Skeletal muscle tissue (tissue), 4 donors: ENCODE measurements around the gene INPP4A. TPM values are rescaled to one million over a fixed set of nuclear protein-coding genes. Genes with fewer than 3 reads are reported as not detected.

Source experiments
- H3K27ac ChIP-seq: one replicate; pipeline ENCODE4 v1.7.0; 2013; ENCODE audit warnings: mild to moderate bottlenecking, low read depth, low read length, inconsistent platforms
- H3K27me3 ChIP-seq, 3 donors: one replicate each; pipeline ENCODE4 v1.7.0; 2013; ENCODE audit warnings: low read length in 3 of 3; ENCODE audit not compliant: control insufficient read depth in 3 of 3, insufficient read depth in 3 of 3
- H3K36me3 ChIP-seq, 3 donors: one replicate each; pipeline ENCODE4 v1.7.0; 2013; ENCODE audit warnings: low read length in 3 of 3; ENCODE audit not compliant: control insufficient read depth in 3 of 3, insufficient read depth in 3 of 3
- H3K4me1 ChIP-seq, 3 donors: one replicate each; pipeline ENCODE4 v1.7.0; 2013; ENCODE audit warnings: low read length in 3 of 3, mild to moderate bottlenecking in 3 of 3; ENCODE audit not compliant: control insufficient read depth in 3 of 3, insufficient read depth in 3 of 3
- H3K4me3 ChIP-seq, 3 donors: one replicate each; pipeline ENCODE4 v1.7.0; 2013; ENCODE audit warnings: low read length in 3 of 3
- H3K9ac ChIP-seq, 3 donors: one replicate each; pipeline ENCODE4 v1.7.0; 2013; ENCODE audit warnings: low read length in 3 of 3, mild to moderate bottlenecking in 3 of 3, moderate library complexity in 2 of 3, low read depth in 1 of 3
- H3K9me3 ChIP-seq, 3 donors: one replicate each; pipeline ENCODE4 v1.7.0; 2013; ENCODE audit warnings: low read length in 3 of 3; ENCODE audit not compliant: control insufficient read depth in 3 of 3
- total RNA-seq: library from RNA; depleted of rRNA; stranded (reverse); fragments of >200 nt; gene quantifications from one replicate; pipeline ENCODE4 v1.2.3, GENCODE V29; 2014
- donor health status: Osteomylitis.

The INPP4A gene
- total RNA-seq, 1 donor from 2014 or later, result 12.5 TPM

DNA sequence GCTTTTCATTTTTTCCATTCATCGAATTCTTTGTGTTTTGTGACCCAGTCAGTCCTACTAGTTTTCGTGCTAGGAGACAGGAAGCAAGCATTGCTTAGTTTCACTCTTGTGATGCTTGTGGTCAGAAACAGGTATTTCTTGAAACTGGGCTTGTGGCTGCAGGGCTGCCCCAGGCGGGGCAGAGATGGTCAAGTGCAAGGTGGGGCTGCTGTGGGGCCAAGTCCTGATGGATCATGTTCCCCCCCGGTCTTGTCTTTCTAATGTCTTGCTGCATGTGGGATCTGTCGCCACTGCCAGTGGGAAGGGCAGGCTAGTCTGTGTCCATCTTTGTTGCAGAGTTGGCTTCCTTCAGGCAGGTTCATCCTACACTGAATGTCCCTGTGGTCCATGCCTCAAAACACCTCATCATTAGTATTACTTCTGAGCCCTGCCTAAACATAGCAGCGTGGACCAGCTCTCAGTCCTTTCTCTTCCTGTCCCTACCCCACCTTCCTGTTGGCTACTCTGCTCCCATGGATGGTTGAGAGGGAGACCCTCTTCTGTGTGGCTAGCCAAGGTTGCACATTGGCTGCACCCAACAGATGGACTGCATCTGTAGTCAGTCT, 38.7 kb downstream of the INPP4A start:
- Histone ChIP-seq H3K36me3 (no peaks in the 10 kb centered on the region), H3K9me3 (no peaks in the 10 kb centered on the region), H3K27ac (no peak overlapping the region), H3K9ac (no peak overlapping the region), H3K4me1 (peaks cover 31 to 37% (median 34%) of the 10 kb centered on the region in 3 donors), H3K4me3 (no peak overlapping the region), H3K27me3 (no peaks in the 10 kb centered on the region)

DNA sequence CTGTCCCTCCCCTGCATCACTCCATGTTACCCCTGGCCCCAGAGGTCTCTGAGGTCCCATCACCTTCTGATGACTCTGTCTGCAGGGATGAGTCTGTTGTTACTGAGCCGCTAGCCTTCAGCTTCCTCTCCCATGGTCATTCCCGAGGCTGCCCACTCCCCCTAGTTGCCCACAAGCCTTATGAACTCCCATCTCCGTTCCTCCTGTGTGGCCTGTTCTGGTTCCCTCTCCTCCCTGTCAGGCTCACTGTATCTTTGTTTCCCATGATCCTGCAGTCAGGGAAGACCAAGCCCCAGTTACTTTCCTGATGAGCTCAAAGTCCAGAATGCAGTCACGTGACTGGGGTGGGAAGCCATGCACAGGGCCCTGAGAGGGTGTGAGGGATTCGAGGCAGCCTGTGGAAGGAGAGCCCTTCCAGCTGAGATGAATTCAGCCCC, 39.5 kb downstream of the INPP4A start:
- Histone ChIP-seq H3K4me1 (peaks cover 29 to 36% (median 33%) of the 10 kb centered on the region in 3 donors), H3K9ac (no peak overlapping the region), H3K27me3 (no peaks in the 10 kb centered on the region), H3K36me3 (no peaks in the 10 kb centered on the region), H3K4me3 (no peak overlapping the region), H3K9me3 (no peaks in the 10 kb centered on the region), H3K27ac (no peak overlapping the region)

DNA sequence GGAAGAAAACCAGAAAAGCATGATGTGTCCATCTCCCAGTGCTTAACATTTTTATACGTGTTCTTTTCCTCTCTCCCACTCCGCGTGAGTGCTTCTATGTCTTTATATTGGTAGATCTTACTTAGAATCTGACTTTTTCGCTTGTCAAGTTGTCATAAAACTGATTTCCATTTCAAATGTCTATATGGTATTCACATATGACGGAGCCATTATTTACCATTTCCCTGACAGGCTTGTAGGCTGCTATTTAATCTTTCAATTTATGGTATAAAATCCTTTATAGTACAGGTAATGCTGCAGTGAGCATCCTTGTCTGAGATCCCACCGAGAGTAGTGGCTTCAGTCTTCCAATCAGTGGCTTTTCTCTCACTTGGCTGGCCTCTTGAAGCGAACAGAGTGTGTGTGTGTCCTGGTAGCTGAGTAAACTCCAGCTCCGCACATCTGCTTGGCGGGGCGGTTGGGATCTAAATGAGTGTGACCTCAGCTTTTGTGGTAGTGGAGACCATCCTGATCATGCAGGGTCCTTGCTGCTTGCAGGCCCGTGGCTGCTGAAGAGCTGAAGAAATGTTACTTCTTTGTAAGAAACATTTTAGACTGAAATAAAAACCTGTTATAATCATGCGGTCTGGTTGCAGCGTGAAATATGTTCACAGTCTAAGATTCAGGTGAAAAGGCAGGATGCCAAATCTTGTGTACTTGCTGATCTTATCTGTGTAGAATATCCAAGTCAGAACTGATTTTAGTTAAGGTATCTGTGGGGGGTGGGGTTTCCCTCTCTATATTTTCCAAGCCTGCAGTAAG, 40.2 kb downstream of the INPP4A start:
- Histone ChIP-seq H3K27me3 (no peaks in the 10 kb centered on the region), H3K4me1 (peaks cover 26 to 33% (median 32%) of the 10 kb centered on the region in 3 donors), H3K36me3 (no peaks in the 10 kb centered on the region), H3K4me3 (no peak overlapping the region), H3K9me3 (no peaks in the 10 kb centered on the region), H3K27ac (no peak overlapping the region), H3K9ac (no peak overlapping the region)

DNA sequence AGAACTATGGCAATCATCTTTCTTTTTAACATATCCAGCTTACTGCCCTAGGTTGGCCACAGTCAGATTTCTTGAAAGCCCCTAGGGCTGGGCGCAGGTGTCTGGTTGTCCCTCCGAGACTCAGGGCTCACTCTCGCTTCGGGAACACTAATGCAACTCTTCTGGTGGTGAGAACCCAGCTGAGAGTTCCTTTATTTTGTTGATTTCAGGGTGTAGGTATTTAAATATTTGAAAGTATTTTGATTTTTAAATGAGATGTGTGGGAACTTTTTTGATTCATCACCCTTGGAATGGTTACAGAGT, 40.7 kb downstream of the INPP4A start:
- Histone ChIP-seq H3K36me3 (no peaks in the 10 kb centered on the region), H3K27ac (no peak overlapping the region), H3K9me3 (no peaks in the 10 kb centered on the region), H3K4me1 (peaks cover 26 to 35% (median 32%) of the 10 kb centered on the region in 3 donors), H3K4me3 (no peak overlapping the region), H3K9ac (no peak overlapping the region), H3K27me3 (no peaks in the 10 kb centered on the region)

DNA sequence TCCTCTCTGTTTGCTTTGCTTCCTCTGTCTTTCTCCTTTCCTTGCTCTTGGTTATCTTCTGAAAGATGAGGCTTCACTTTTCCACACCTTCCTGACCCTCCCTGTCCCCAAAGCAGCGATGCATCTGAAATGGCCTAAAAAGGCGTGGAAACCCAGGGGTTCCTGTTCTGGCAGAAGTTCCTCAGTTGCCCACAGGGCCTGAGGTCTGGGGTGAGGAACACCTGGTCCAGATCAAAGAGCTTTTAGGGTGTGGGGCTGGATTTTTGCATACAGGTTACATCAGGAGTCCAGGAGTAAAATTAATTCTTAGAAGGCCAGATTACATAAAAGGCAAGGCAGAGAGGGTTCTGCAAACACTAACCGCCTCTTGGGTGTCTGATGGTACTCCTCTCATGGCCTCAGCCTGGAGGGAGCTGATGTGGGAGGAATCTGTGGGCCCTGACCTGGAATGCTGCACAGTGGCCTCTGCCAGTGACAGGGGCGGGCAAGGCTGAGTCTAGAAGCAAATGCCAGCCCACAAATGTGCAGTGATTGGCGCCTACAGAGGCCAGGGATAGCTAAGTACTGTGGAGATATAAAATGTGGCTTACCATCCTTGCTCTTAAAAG, 41.8 kb downstream of the INPP4A start:
- Histone ChIP-seq H3K27me3 (no peaks in the 10 kb centered on the region), H3K4me3 (no peak overlapping the region), H3K9me3 (no peaks in the 10 kb centered on the region), H3K36me3 (no peaks in the 10 kb centered on the region), H3K9ac (no peak overlapping the region), H3K27ac (no peak overlapping the region), H3K4me1 (peaks cover 23 to 37% (median 31%) of the 10 kb centered on the region in 3 donors)

DNA sequence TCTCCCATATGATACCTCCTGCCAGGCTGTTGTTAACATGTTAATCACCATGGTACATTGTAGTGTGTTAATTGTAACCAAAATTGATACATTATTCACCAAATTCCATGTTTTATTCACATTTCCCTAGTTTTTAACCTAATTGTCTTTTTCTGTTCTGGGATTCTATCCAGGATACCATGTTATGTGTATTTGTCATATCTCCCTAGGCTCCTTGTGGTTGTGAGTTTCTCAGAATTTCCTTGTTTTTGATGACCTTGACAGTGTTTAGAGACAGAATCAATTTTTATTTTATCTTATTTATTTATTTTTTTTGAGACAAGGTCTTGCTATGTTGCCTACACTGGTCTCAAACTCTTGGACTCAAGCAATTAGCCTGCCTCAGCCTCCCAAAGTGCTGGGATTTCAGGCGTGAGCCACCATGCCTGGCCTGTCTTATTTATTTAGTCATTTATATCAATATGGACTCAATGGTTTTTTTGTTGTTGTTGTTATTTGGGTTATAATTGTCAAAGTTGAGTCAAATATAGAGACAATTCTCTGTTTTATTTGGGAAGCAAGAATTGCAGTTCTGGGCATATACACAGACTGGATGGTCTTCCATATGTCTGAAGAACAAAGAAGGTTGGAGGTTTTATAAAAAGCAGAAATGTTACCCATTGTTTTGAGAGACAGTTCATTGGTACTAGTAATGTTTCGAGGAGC, 42.6 kb downstream of the INPP4A start:
- Histone ChIP-seq H3K4me3 (no peak overlapping the region), H3K9me3 (no peaks in the 10 kb centered on the region), H3K27ac (no peak overlapping the region), H3K4me1 (peaks cover 23 to 37% (median 29%) of the 10 kb centered on the region in 3 donors), H3K36me3 (no peaks in the 10 kb centered on the region), H3K27me3 (no peaks in the 10 kb centered on the region), H3K9ac (no peak overlapping the region)

DNA sequence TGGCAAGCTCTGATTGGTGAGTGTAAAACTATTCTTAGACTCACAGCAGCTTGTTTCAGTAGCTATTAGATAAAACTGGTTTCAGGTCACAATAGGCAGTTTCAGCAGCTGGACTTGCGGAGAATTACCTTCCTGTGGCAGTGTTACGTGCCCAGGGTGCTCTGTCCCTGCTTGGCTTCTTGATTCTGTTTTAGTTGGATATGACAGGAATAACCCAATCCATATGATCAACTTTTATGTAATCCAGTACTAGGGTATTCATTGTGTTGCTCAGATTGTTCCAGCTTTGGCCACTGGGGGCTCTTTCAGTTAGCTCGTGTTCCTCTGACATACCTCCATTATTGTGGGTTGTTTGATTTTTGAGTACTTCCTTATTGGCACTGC, 43.1 kb downstream of the INPP4A start:
- H3K4me3 ChIP-seq, result no peak overlapping the region
- H3K27ac ChIP-seq, result no peak overlapping the region
- H3K9ac ChIP-seq, result no peak overlapping the region
- peaks cover 23 to 43% (median 31%) of the 10 kb centered on the region in 3 donors for H3K4me1 ChIP-seq
- H3K36me3 ChIP-seq, result no peaks in the 10 kb centered on the region
- H3K27me3 ChIP-seq, result no peaks in the 10 kb centered on the region
- H3K9me3 ChIP-seq, result no peaks in the 10 kb centered on the region

DNA sequence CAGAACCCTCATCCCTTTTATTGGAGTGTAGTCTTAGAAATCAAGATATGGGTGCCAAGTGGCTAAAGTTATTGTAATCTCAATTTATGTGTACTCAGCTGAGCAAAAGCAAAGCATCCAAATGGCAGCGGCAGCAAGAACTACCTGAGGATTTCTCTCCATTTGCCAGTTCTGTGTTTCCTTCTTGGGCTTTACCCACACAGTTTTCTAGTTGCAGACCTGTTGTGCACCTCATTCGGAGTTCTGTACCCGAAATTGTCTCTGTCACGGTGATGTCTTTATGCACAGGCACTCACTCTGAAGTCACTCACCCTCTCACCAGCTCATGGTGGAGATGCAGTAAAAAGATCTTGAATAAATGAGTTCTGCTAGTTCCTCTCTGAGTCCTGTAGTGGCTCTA, 43.6 kb downstream of the INPP4A start:
- H3K4me1 ChIP-seq, result peaks cover 23 to 44% (median 31%) of the 10 kb centered on the region in 3 donors
- no peak overlapping the region for H3K4me3 ChIP-seq
- H3K27ac ChIP-seq, result peak overlapping the region; percentile 2
- no peak overlapping the region for H3K9ac ChIP-seq
- no peaks in the 10 kb centered on the region for H3K9me3 ChIP-seq
- no peaks in the 10 kb centered on the region for H3K36me3 ChIP-seq
- no peaks in the 10 kb centered on the region for H3K27me3 ChIP-seq

DNA sequence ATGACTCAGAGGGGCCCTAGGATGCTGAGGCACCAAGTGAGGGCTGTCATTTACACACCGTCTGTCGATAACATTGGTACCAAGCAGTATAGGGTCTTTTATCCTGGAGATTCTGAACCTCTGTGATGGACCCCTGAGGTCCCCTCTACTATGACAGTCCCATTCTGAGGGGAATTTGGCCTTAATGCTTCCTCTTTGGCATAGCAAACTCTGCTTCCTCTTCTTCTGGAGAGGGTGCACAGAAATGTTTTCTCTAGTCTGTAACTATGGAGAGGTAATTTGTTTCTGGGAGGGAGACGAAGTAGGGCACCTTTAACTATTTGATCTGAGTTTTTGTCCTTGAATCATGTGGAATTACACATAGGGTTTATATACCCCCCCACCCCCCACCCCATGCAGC, 44.8 kb downstream of the INPP4A start:
- no peak overlapping the region for H3K9ac ChIP-seq
- no peaks in the 10 kb centered on the region for H3K9me3 ChIP-seq
- H3K27me3 ChIP-seq, result no peaks in the 10 kb centered on the region
- H3K27ac ChIP-seq, result no peak overlapping the region
- H3K4me3 ChIP-seq, result no peak overlapping the region
- no peaks in the 10 kb centered on the region for H3K36me3 ChIP-seq
- peaks cover 26 to 41% (median 35%) of the 10 kb centered on the region in 3 donors for H3K4me1 ChIP-seq
